HTERT RPE-1 (cell line): ENCODE data around the gene SMIM43.

Experiments used
- in situ Hi-C: fragments of 300-500 bp; cut with MboI; formaldehyde crosslinking; loops from 4 replicates; pipeline ENCODE4 v1.14.3; 2020; ENCODE audit warnings: low sequenced_read_pairs

Gene SMIM43

GRCh38 chr4:121764702-121765367, at the start of gene SMIM43:
Gene SMIM43 (minus strand): TSS chr4:121765164. CDS start chr4:121765105, 59 bp downstream.
- in situ Hi-C loops = no loop called here

- in situ Hi-C loops = no loop called here
Measured at GRCh38 chr4:121814756-121815155, 49.8 kb upstream of the SMIM43 start.

- in situ Hi-C loops = no loop called here
Measured at GRCh38 chr4:121811122-121811521, 46.2 kb upstream of the SMIM43 start.

GRCh38 chr4:121806411-121806810, 41.4 kb upstream of the SMIM43 start:
- in situ Hi-C loops = no loop called here

GRCh38 chr4:121801715-121802075, 36.7 kb upstream of the SMIM43 start:
- in situ Hi-C loops = no loop called here

GRCh38 chr4:121800961-121801714, 36.2 kb upstream of the SMIM43 start, which contains the start of gene EXOSC9:
Gene EXOSC9 (plus strand): TSS chr4:121801323. CDS start chr4:121801425, 102 bp downstream.
- in situ Hi-C loops = no loop called here

GRCh38 chr4:121800638-121800960, 35.6 kb upstream of the SMIM43 start:
- in situ Hi-C loops = no loop called here

GRCh38 chr4:121799867-121800501, 35.0 kb upstream of the SMIM43 start:
- in situ Hi-C loops = no loop called here

GRCh38 chr4:121799208-121799823, 34.4 kb upstream of the SMIM43 start:
- in situ Hi-C loops = no loop called here

- in situ Hi-C loops = no loop called here
Measured at GRCh38 chr4:121796283-121796682, 31.3 kb upstream of the SMIM43 start.

GRCh38 chr4:121794505-121795188, 29.7 kb upstream of the SMIM43 start:
- in situ Hi-C loops = no loop called here

- in situ Hi-C loops = no loop called here
Measured at GRCh38 chr4:121792966-121793365, 28.0 kb upstream of the SMIM43 start.

- in situ Hi-C loops = no loop called here
Measured at GRCh38 chr4:121791481-121791880, 26.5 kb upstream of the SMIM43 start.

GRCh38 chr4:121790976-121791375, 26.0 kb upstream of the SMIM43 start:
- in situ Hi-C loops = no loop called here

GRCh38 chr4:121789960-121790829, 25.2 kb upstream of the SMIM43 start:
- in situ Hi-C loops = no loop called here

- in situ Hi-C loops = no loop called here
Measured at GRCh38 chr4:121789455-121789854, 24.5 kb upstream of the SMIM43 start.

- in situ Hi-C loops = no loop called here
Measured at GRCh38 chr4:121788896-121789295, 23.9 kb upstream of the SMIM43 start.

- in situ Hi-C loops = no loop called here
Measured at GRCh38 chr4:121786221-121786620, 21.3 kb upstream of the SMIM43 start.

GRCh38 chr4:121785479-121785878, 20.5 kb upstream of the SMIM43 start:
- in situ Hi-C loops = no loop called here

- in situ Hi-C loops = no loop called here
Measured at GRCh38 chr4:121784975-121785374, 20.0 kb upstream of the SMIM43 start.
